Endodermal cell (in vitro differentiated cells): Measurements from ENCODE around the gene RAI2. TPM values are rescaled to one million over a fixed set of nuclear protein-coding genes. Genes with fewer than 3 reads are reported as not detected.

Source experiments
- DNase-seq: peaks from one replicate; pipeline ENCODE4 v3.0.0-alpha.2; 2017
- H3K27ac ChIP-seq: 2 replicates; pipeline ENCODE4 v1.5.1; 2013; ENCODE audit warnings: mild to moderate bottlenecking, low read depth, low read length, moderate library complexity
- H3K27me3 ChIP-seq: 2 replicates; pipeline ENCODE4 v1.6.1; 2013; ENCODE audit warnings: mild to moderate bottlenecking, low read length, moderate library complexity; ENCODE audit not compliant: insufficient read depth, control insufficient read depth, poor library complexity, severe bottlenecking
- H3K36me3 ChIP-seq: 2 replicates; pipeline ENCODE4 v1.7.0; 2013; ENCODE audit warnings: mild to moderate bottlenecking, low read length, moderate library complexity; ENCODE audit not compliant: control insufficient read depth, insufficient read depth
- H3K4me1 ChIP-seq: one replicate; pipeline ENCODE4 v1.7.0; 2013; ENCODE audit warnings: low read length; ENCODE audit not compliant: control insufficient read depth, insufficient read depth
- H3K4me3 ChIP-seq: 2 replicates; pipeline ENCODE4 v1.5.1; 2013; ENCODE audit warnings: mild to moderate bottlenecking, low read length, moderate library complexity
- H3K9ac ChIP-seq: 2 replicates; pipeline ENCODE4 v1.6.1; 2013; ENCODE audit warnings: mild to moderate bottlenecking, low read length, moderate library complexity; ENCODE audit not compliant: poor library complexity, severe bottlenecking; ENCODE audit errors: extremely low read depth
- H3K9me3 ChIP-seq: 2 replicates; pipeline ENCODE4 v1.6.1; 2013; ENCODE audit warnings: mild to moderate bottlenecking, low read length, moderate library complexity; ENCODE audit not compliant: control insufficient read depth
- H3K27ac Mint-ChIP-seq: 2 replicates; pipeline ENCODE4 v1.8.0; 2020; ENCODE audit warnings: mixed read lengths
- H3K27me3 Mint-ChIP-seq: 2 replicates; pipeline ENCODE4 v1.8.0; 2021; ENCODE audit warnings: mild to moderate bottlenecking, mixed read lengths; ENCODE audit not compliant: insufficient read depth
- H3K36me3 Mint-ChIP-seq: 2 replicates; pipeline ENCODE4 v1.8.0; 2020; ENCODE audit warnings: low read depth, mixed read lengths
- H3K4me1 Mint-ChIP-seq: 2 replicates; pipeline ENCODE4 v1.8.0; 2020; ENCODE audit warnings: mixed read lengths
- H3K4me3 Mint-ChIP-seq: 2 replicates; pipeline ENCODE4 v1.8.0; 2020; ENCODE audit warnings: mild to moderate bottlenecking, moderate library complexity, mixed read lengths
- H3K9me3 Mint-ChIP-seq: 2 replicates; pipeline ENCODE4 v1.8.0; 2020; ENCODE audit warnings: mild to moderate bottlenecking, mixed read lengths
- WGBS, 2 experiments: methylation state at CpG; one replicate each; pipeline versions ENCODE4 v1.1.5 to v1.1.7; 2013; ENCODE audit warnings: missing lambda C conversion rate in 2 of 2, mixed read lengths in 1 of 2; ENCODE audit not compliant: insufficient coverage in 1 of 2, insufficient read length in 1 of 2; 5-methylcytosine and 5-hydroxymethylcytosine counted together
- total RNA-seq, 2 donors: library from RNA; stranded (reverse); fragmentation: NEBNext Ultra II Directional in 1 of 2; extraction: Animal tissue kit (Norgen Biotek cat#: 25700) in 1 of 2; gene quantifications; 2 replicates in 1 of 2; 3 replicates in 1 of 2; pipeline ENCODE4 v1.2.1, GENCODE V29; 2021
- TF ChIP-seq, protein P1 (sequence below): fragments of 200-600 bp; sonication (generic); conservative IDR thresholded peaks from 2 replicates; pipeline ENCODE4 v1.5.0; 2021; ENCODE audit warnings: antibody characterized with exemption, mild to moderate bottlenecking

The RAI2 gene
- total RNA-seq, 2 donors from 2014 or later, result 4.8 to 5.8 TPM

DNA sequence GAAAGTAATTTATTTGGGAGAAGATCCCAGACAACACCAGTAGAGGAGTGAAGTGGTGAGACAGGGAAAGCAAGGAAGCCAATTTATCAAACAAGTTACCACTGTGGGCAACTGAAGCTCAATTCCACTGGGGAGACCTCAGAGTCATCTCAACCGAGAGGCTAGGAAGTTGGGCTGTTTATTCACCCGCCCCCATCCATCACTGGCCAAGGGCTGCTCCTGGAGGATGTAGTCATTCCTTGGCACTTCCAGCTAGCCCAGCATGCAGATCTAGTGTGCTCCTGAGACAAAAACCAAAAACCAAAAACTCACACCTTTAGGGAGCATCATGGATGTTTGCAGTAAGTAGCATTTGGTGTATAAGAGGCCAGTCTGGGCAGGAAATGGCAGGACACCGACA lies 47.0 kb downstream of the RAI2 start:
- WGBS, 2 experiments, result 95% methylated on average over 3 of the region's 3 CpGs; no CpG with 5 or more reads in 1 of the 2 experiments
- no peaks in the 10 kb centered on the region for H3K27me3 ChIP-seq
- no peak overlapping the region for H3K4me3 ChIP-seq
- H3K27ac ChIP-seq, result no peak overlapping the region
- TF ChIP-seq, protein P1, sequence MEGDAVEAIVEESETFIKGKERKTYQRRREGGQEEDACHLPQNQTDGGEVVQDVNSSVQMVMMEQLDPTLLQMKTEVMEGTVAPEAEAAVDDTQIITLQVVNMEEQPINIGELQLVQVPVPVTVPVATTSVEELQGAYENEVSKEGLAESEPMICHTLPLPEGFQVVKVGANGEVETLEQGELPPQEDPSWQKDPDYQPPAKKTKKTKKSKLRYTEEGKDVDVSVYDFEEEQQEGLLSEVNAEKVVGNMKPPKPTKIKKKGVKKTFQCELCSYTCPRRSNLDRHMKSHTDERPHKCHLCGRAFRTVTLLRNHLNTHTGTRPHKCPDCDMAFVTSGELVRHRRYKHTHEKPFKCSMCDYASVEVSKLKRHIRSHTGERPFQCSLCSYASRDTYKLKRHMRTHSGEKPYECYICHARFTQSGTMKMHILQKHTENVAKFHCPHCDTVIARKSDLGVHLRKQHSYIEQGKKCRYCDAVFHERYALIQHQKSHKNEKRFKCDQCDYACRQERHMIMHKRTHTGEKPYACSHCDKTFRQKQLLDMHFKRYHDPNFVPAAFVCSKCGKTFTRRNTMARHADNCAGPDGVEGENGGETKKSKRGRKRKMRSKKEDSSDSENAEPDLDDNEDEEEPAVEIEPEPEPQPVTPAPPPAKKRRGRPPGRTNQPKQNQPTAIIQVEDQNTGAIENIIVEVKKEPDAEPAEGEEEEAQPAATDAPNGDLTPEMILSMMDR, result no peak
- no peaks in the 10 kb centered on the region for H3K36me3 Mint-ChIP-seq
- no peaks in the 10 kb centered on the region for H3K27me3 Mint-ChIP-seq
- no peak overlapping the region for H3K4me3 Mint-ChIP-seq
- peaks cover 42% of the 10 kb centered on the region for H3K9me3 Mint-ChIP-seq
- H3K9me3 ChIP-seq, result no peaks in the 10 kb centered on the region
- H3K27ac Mint-ChIP-seq, result no peak overlapping the region
- DNase-seq, result no peak
- no peaks in the 10 kb centered on the region for H3K36me3 ChIP-seq
- peaks cover 8% of the 10 kb centered on the region for H3K4me1 Mint-ChIP-seq
- no peaks in the 10 kb centered on the region for H3K4me1 ChIP-seq
- H3K9ac ChIP-seq, result no peak overlapping the region

DNA sequence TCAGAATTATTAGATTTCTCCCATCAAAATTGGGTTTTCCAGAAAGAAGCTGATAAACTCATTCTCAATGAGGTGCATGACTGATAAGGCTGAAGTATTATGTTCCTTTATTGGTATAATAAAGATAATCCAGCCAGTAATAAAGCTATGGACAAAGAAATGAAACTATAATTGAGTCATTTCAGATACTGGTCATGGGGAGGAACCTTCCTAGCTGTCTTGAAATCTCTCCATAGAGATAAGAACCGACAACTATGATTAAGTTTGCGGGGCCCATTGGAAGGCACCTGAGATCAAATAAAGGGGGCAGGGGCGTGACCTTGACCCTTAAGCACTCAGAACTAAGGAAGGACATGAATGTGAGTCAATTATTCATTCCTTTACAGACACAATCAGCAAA lies 47.8 kb downstream of the RAI2 start:
- H3K9me3 ChIP-seq, result no peaks in the 10 kb centered on the region
- WGBS, 2 experiments, result 94 to 100% methylated on average over 1 to 3 of the region's 3 CpGs
- no peaks in the 10 kb centered on the region for H3K27me3 ChIP-seq

DNA sequence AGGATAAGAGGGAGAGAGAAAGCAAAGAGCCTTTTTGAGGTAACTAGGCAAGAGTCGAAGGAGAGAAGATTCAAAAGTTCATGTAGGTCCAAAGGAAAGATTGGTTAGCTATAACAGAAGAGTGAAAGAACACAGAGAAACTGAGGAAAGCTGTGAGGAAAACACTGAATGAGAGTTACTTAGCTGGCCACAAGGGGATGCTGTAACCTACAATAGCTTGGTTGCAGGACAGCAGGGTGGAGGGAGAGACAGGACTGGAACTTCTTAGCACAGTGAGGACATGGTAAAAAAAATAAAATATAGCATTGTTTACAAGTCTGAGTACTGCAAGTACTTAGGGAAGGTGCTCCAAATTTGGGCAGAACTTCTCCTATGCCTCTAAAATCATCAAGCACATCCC lies 48.3 kb downstream of the RAI2 start:
- no peak overlapping the region for H3K27ac Mint-ChIP-seq
- H3K27me3 Mint-ChIP-seq, result no peaks in the 10 kb centered on the region
- Histone ChIP-seq H3K9ac (no peak overlapping the region), H3K36me3 (no peaks in the 10 kb centered on the region), H3K9me3 (no peaks in the 10 kb centered on the region), H3K4me3 (no peak overlapping the region), H3K27ac (no peak overlapping the region), H3K4me1 (no peaks in the 10 kb centered on the region), H3K27me3 (no peaks in the 10 kb centered on the region)
- DNase-seq, result no peak
- TF ChIP-seq, protein P1, result peak; percentile 81
- H3K4me3 Mint-ChIP-seq, result no peak overlapping the region
- H3K4me1 Mint-ChIP-seq, result peaks cover 8% of the 10 kb centered on the region
- peaks cover 43% of the 10 kb centered on the region for H3K9me3 Mint-ChIP-seq
- no peaks in the 10 kb centered on the region for H3K36me3 Mint-ChIP-seq
- 22 to 32% methylated on average over 1 of the region's 1 CpG for WGBS, 2 experiments

More for the DNA sequence above, 47.8 kb downstream of the RAI2 start:
- no peak for DNase-seq
- Mint-ChIP-seq H3K27me3 (no peaks in the 10 kb centered on the region), H3K4me1 (peaks cover 8% of the 10 kb centered on the region), H3K9me3 (peaks cover 43% of the 10 kb centered on the region), H3K4me3 (no peak overlapping the region), H3K36me3 (no peaks in the 10 kb centered on the region), H3K27ac (no peak overlapping the region)
- Histone ChIP-seq H3K36me3 (no peaks in the 10 kb centered on the region), H3K4me1 (no peaks in the 10 kb centered on the region), H3K4me3 (no peak overlapping the region), H3K9ac (no peak overlapping the region), H3K27ac (no peak overlapping the region)
- TF ChIP-seq, protein P1, result no peak
